GM12878 (cell line): ENCODE results near the gene SIRT5.

Experiments used
- HDGF ChIP-seq: fragments of 450-650 bp; IDR thresholded peaks from 2 replicates; pipeline ENCODE4 v1.6.1; 2016; ENCODE audit warnings: antibody characterized with exemption
- MTA2 ChIP-seq: fragments of 450-650 bp; IDR thresholded peaks from 2 replicates; pipeline ENCODE4 v1.6.1; 2016; ENCODE audit warnings: low read depth, mild to moderate bottlenecking, moderate library complexity
- MTA3 ChIP-seq: IDR thresholded peaks from 2 replicates; pipeline ENCODE4 v1.6.1; 2012; ENCODE audit warnings: low read length, inconsistent platforms, borderline replicate concordance
- POLR2A ChIP-seq: IDR thresholded peaks from 2 replicates; pipeline ENCODE4 v1.6.1; 2011; ENCODE audit warnings: low read depth, mild to moderate bottlenecking, low read length
- RAD51 ChIP-seq: fragments of 450-650 bp; IDR thresholded peaks from 2 replicates; pipeline ENCODE4 v1.6.1; 2016; ENCODE audit warnings: moderate library complexity, mild to moderate bottlenecking, inconsistent platforms
- SRF ChIP-seq, 2 experiments: IDR thresholded peaks; 2 replicates each; pipeline ENCODE4 v1.6.1; 2011; ENCODE audit warnings: low read depth in 2 of 2, low read length in 2 of 2, mild to moderate bottlenecking in 1 of 2, moderate library complexity in 1 of 2
- ZBED1 ChIP-seq: IDR thresholded peaks from 2 replicates; pipeline ENCODE4 v1.6.1; 2016; ENCODE audit warnings: borderline replicate concordance
- ZBTB33 ChIP-seq: fragments of 450-650 bp; IDR thresholded peaks from 2 replicates; pipeline ENCODE4 v1.6.1; 2017; ENCODE audit warnings: mild to moderate bottlenecking
- ZNF384 ChIP-seq: IDR thresholded peaks from 2 replicates; pipeline ENCODE4 v1.6.1; 2012; ENCODE audit warnings: low read depth, mild to moderate bottlenecking, low read length, improper control_type of control experiment, borderline replicate concordance

- TF ChIP-seq SRF (IDR thresholded peaks at IDR 0.05; ENCODE audit: low read depth in 2 of 2, low read length in 2 of 2) = no peak
- TF ChIP-seq ZBED1 = no peak
- no peak for TF ChIP-seq POLR2A
- TF ChIP-seq ZBTB33 = no peak
- no peak for TF ChIP-seq HDGF
- no peak for TF ChIP-seq ZNF384
- TF ChIP-seq MTA2 = no peak
- TF ChIP-seq RAD51 = no peak
- no peak for TF ChIP-seq MTA3
Observed at GRCh38 chr6:13566500-13566899, 7.9 kb upstream of the SIRT5 start.
